Activated T-helper 1 cell treated with anti-CD3 and anti-CD28 coated beads, Interleukin-12 subunit alpha, Interleukin-12 subunit beta, Interleukin-2, Interleukin-4 antibody, amounts not matched to agents 30 ng/mL and 10 ng/mL and 1 ng/mL, durations not matched to agents 14 hours and 24 hours and 36 hours (primary cell): ENCODE measurements around the gene ROCK2. TPM values are rescaled to one million over a fixed set of nuclear protein-coding genes. Genes with fewer than 3 reads are reported as not detected.
A peak's percentile ranks its signal among the peaks of the same experiment; 100 is the strongest.

ENCODE experiments used
- DNase-seq: peaks from one replicate; pipeline ENCODE4 v3.0.0; 2021; ENCODE audit warnings: low spot score
- H3K27ac Mint-ChIP-seq: one replicate; pipeline ENCODE4 v1.8.0; 2021; ENCODE audit warnings: mild to moderate bottlenecking, mixed read lengths
- H3K27me3 Mint-ChIP-seq: one replicate; pipeline ENCODE4 v1.8.0; 2022; ENCODE audit warnings: mild to moderate bottlenecking, moderate library complexity, mixed read lengths; ENCODE audit not compliant: insufficient read depth
- H3K36me3 Mint-ChIP-seq: one replicate; pipeline ENCODE4 v1.8.0; 2021; ENCODE audit warnings: low read depth, mixed read lengths
- H3K4me1 Mint-ChIP-seq: one replicate; pipeline ENCODE4 v1.8.0; 2021; ENCODE audit warnings: low read depth, mixed read lengths
- H3K4me3 Mint-ChIP-seq: one replicate; pipeline ENCODE4 v1.8.0; 2021; ENCODE audit warnings: mild to moderate bottlenecking, moderate library complexity, mixed read lengths
- H3K9me3 Mint-ChIP-seq: one replicate; pipeline ENCODE4 v1.8.0; 2021; ENCODE audit warnings: mixed read lengths
- intact Hi-C: fragments of 100-400 bp; cut with micrococcal nuclease; formaldehyde crosslinking; loops from one replicate; pipeline ENCODE4 v1.15.1; 2024
- total RNA-seq: library from RNA; stranded (reverse); gene quantifications from 2 replicates; pipeline ENCODE4 v1.2.3, GENCODE V29; 2022

The ROCK2 gene
- total RNA-seq, 1 donor from 2014 or later, result 20.5 TPM

- Mint-ChIP-seq H3K36me3 (peaks cover 23% of the 10 kb centered on the region), H3K27ac (no peak overlapping the region)
These were observed 129.7 kb downstream of the ROCK2 start for GRCh38 chr2:11214770-11215169.

GRCh38 chr2:11213975-11214374 is 130.5 kb downstream of the ROCK2 start:
- Mint-ChIP-seq H3K27ac (no peak overlapping the region), H3K4me1 (no peaks in the 10 kb centered on the region), H3K9me3 (no peaks in the 10 kb centered on the region), H3K4me3 (no peak overlapping the region), H3K27me3 (no peaks in the 10 kb centered on the region), H3K36me3 (peaks cover 20% of the 10 kb centered on the region)
- intact Hi-C loops, result no loop called here
- no peak for DNase-seq

More at GRCh38 chr2:11214770-11215169, 129.7 kb downstream of the ROCK2 start:
- DNase-seq, result no peak
- Mint-ChIP-seq H3K27me3 (no peaks in the 10 kb centered on the region), H3K9me3 (no peaks in the 10 kb centered on the region), H3K4me3 (no peak overlapping the region), H3K4me1 (no peaks in the 10 kb centered on the region)
- intact Hi-C loops, result no loop called here

GRCh38 chr2:11213090-11213638 is 131.3 kb downstream of the ROCK2 start:
- DNase-seq, result no peak
- H3K27ac Mint-ChIP-seq, result no peak overlapping the region
- no peak overlapping the region for H3K4me3 Mint-ChIP-seq
- no peaks in the 10 kb centered on the region for H3K4me1 Mint-ChIP-seq
- intact Hi-C loops, result no loop called here
- no peaks in the 10 kb centered on the region for H3K27me3 Mint-ChIP-seq
- no peaks in the 10 kb centered on the region for H3K9me3 Mint-ChIP-seq
- H3K36me3 Mint-ChIP-seq, result peaks cover 19% of the 10 kb centered on the region

GRCh38 chr2:11212645-11213044 is 131.8 kb downstream of the ROCK2 start:
- Mint-ChIP-seq H3K4me3 (no peak overlapping the region), H3K4me1 (no peaks in the 10 kb centered on the region), H3K27ac (no peak overlapping the region), H3K27me3 (no peaks in the 10 kb centered on the region), H3K9me3 (no peaks in the 10 kb centered on the region), H3K36me3 (peaks cover 19% of the 10 kb centered on the region)
- no peak for DNase-seq
- intact Hi-C loops, result no loop called here

GRCh38 chr2:11208083-11208482 is 136.4 kb downstream of the ROCK2 start:
- Mint-ChIP-seq H3K4me1 (peaks cover 16% of the 10 kb centered on the region), H3K36me3 (peaks cover 8% of the 10 kb centered on the region), H3K27me3 (no peaks in the 10 kb centered on the region), H3K9me3 (no peaks in the 10 kb centered on the region), H3K27ac (no peak overlapping the region), H3K4me3 (no peak overlapping the region)
- no peak for DNase-seq
- intact Hi-C loops, result no loop called here

- H3K4me3 Mint-ChIP-seq, result no peak overlapping the region
- peak overlapping the region; percentile 10 for H3K27ac Mint-ChIP-seq
- H3K36me3 Mint-ChIP-seq, result peaks cover 15% of the 10 kb centered on the region
These were observed 141.0 kb downstream of the ROCK2 start for GRCh38 chr2:11203480-11203879.

GRCh38 chr2:11201969-11202368 is 142.5 kb downstream of the ROCK2 start:
- H3K9me3 Mint-ChIP-seq, result no peaks in the 10 kb centered on the region
- no peak overlapping the region for H3K4me3 Mint-ChIP-seq
- no peak overlapping the region for H3K27ac Mint-ChIP-seq
- intact Hi-C loops, result loop anchor here (2.0 kb wide), 3 partner anchors 47 to 69 kb away; partner anchors contain the start of gene SLC66A3
- peaks cover 16% of the 10 kb centered on the region for H3K4me1 Mint-ChIP-seq
- H3K36me3 Mint-ChIP-seq, result peaks cover 15% of the 10 kb centered on the region
- H3K27me3 Mint-ChIP-seq, result no peaks in the 10 kb centered on the region
- DNase-seq, result no peak

More at GRCh38 chr2:11203480-11203879, 141.0 kb downstream of the ROCK2 start:
- DNase-seq, result no peak
- intact Hi-C loops, result loop anchor here (2.0 kb wide), 3 partner anchors 49 to 71 kb away; partner anchors contain the start of gene SLC66A3
- Mint-ChIP-seq H3K4me1 (peaks cover 16% of the 10 kb centered on the region), H3K9me3 (no peaks in the 10 kb centered on the region), H3K27me3 (no peaks in the 10 kb centered on the region)

- Mint-ChIP-seq H3K27ac (no peak overlapping the region), H3K9me3 (no peaks in the 10 kb centered on the region), H3K36me3 (peaks cover 17% of the 10 kb centered on the region), H3K4me1 (peaks cover 16% of the 10 kb centered on the region), H3K4me3 (no peak overlapping the region), H3K27me3 (no peaks in the 10 kb centered on the region)
- intact Hi-C loops, result no loop called here
- no peak for DNase-seq
These were observed 143.8 kb downstream of the ROCK2 start for GRCh38 chr2:11200651-11201050.

- intact Hi-C loops, result no loop called here
- no peak overlapping the region for H3K27ac Mint-ChIP-seq
- DNase-seq, result no peak
These were observed 148.2 kb downstream of the ROCK2 start for GRCh38 chr2:11196246-11196645.

GRCh38 chr2:11187731-11188130 is 156.7 kb downstream of the ROCK2 start:
- Mint-ChIP-seq H3K36me3 (peaks cover 7% of the 10 kb centered on the region), H3K27ac (no peak overlapping the region), H3K4me1 (no peaks in the 10 kb centered on the region), H3K4me3 (no peak overlapping the region), H3K27me3 (no peaks in the 10 kb centered on the region), H3K9me3 (no peaks in the 10 kb centered on the region)
- intact Hi-C loops, result no loop called here
- no peak for DNase-seq

More at GRCh38 chr2:11196246-11196645, 148.2 kb downstream of the ROCK2 start:
- Mint-ChIP-seq H3K9me3 (no peaks in the 10 kb centered on the region), H3K36me3 (peaks cover 22% of the 10 kb centered on the region), H3K27me3 (no peaks in the 10 kb centered on the region), H3K4me1 (no peaks in the 10 kb centered on the region), H3K4me3 (no peak overlapping the region)

- no peaks in the 10 kb centered on the region for H3K27me3 Mint-ChIP-seq
- intact Hi-C loops, result no loop called here
- H3K27ac Mint-ChIP-seq, result no peak overlapping the region
- no peak for DNase-seq
- H3K4me1 Mint-ChIP-seq, result no peaks in the 10 kb centered on the region
- no peaks in the 10 kb centered on the region for H3K9me3 Mint-ChIP-seq
- peaks cover 7% of the 10 kb centered on the region for H3K36me3 Mint-ChIP-seq
- H3K4me3 Mint-ChIP-seq, result no peak overlapping the region
These were observed 157.3 kb downstream of the ROCK2 start for GRCh38 chr2:11187083-11187619.

- H3K27me3 Mint-ChIP-seq, result no peaks in the 10 kb centered on the region
- peaks cover 6% of the 10 kb centered on the region for H3K36me3 Mint-ChIP-seq
- no peak overlapping the region for H3K27ac Mint-ChIP-seq
These were observed 158.3 kb downstream of the ROCK2 start for GRCh38 chr2:11186145-11186544.

GRCh38 chr2:11182951-11183350 is 161.5 kb downstream of the ROCK2 start:
- intact Hi-C loops, result no loop called here
- Mint-ChIP-seq H3K27ac (no peak overlapping the region), H3K4me3 (no peak overlapping the region), H3K4me1 (no peaks in the 10 kb centered on the region), H3K9me3 (no peaks in the 10 kb centered on the region), H3K36me3 (peaks cover 2% of the 10 kb centered on the region), H3K27me3 (no peaks in the 10 kb centered on the region)
- DNase-seq, result no peak

More at GRCh38 chr2:11186145-11186544, 158.3 kb downstream of the ROCK2 start:
- H3K4me3 Mint-ChIP-seq, result no peak overlapping the region
- intact Hi-C loops, result no loop called here
- DNase-seq, result no peak
- no peaks in the 10 kb centered on the region for H3K4me1 Mint-ChIP-seq
- no peaks in the 10 kb centered on the region for H3K9me3 Mint-ChIP-seq
